ENCODE measurements around the gene TLR4. TPM values are rescaled to one million over a fixed set of nuclear protein-coding genes. Genes with fewer than 3 reads are reported as not detected.

The TLR4 gene
- total RNA-seq = 10 to 100 TPM; 16.3 to 20.5 (median 18.2) TPM
- polyA plus RNA-seq = 3.8 TPM
- long read RNA-seq, donor 1, full-length matches to known transcripts = 5 of 12 reads
- long read RNA-seq, donor 1, partial matches to known transcripts = 0 of 12 reads
- long read RNA-seq, donor 1, other reads (novel, unspliced or antisense) = 7 of 12 reads
- long read RNA-seq, donor 2, full-length matches to known transcripts = 1 of 3 reads
- long read RNA-seq, donor 2, partial matches to known transcripts = 2 of 3 reads
- long read RNA-seq, donor 2, other reads (novel, unspliced or antisense) = 0 of 3 reads
- long read RNA-seq, donor 3, full-length matches to known transcripts = 7 of 33 reads
- long read RNA-seq, donor 3, partial matches to known transcripts = 7 of 33 reads
- long read RNA-seq, donor 3, other reads (novel, unspliced or antisense) = 19 of 33 reads
- long read RNA-seq, donor 4, full-length matches to known transcripts = 5 of 8 reads
- long read RNA-seq, donor 4, partial matches to known transcripts = 0 of 8 reads
- long read RNA-seq, donor 4, other reads (novel, unspliced or antisense) = 3 of 8 reads

DNA sequence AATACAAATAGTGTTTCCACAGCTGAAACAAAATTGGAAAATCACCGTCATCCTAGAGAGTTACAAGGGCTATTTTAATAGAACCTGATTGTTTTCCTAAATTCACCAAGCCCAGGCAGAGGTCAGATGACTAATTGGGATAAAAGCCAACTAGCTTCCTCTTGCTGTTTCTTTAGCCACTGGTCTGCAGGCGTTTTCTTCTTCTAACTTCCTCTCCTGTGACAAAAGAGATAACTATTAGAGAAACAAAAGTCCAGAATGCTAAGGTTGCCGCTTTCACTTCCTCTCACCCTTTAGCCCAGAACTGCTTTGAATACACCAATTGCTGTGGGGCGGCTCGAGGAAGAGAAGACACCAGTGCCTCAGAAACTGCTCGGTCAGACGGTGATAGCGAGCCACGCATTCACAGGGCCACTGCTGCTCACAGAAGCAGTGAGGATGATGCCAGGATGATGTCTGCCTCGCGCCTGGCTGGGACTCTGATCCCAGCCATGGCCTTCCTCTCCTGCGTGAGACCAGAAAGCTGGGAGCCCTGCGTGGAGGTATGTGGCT is at the start of gene TLR4:
TSS of gene TLR4 (plus strand) at position 380 of the 552 bp plus-strand sequence. CDS start at position 450, 70 bp downstream.
- Histone ChIP-seq H3K4me1 (ENCODE audit: control insufficient read depth, insufficient read depth, low read length) (no peaks in the 10 kb centered on the region), H3K27ac (ENCODE audit: low read length) (peak within 1 kb of the TSS; percentile 96), H3K9me3 (ENCODE audit: control insufficient read depth, low read length) (no peaks in the 10 kb centered on the region), H3K4me3 (ENCODE audit: low read length) (peak within 1 kb of the TSS; percentile 68), H3K27me3 (ENCODE audit: control insufficient read depth, insufficient read depth) (no peaks in the 10 kb centered on the region)
- WGBS = 17% methylated on average over 13 of the region's 13 CpGs
- ATAC-seq (peak; percentile 89 to 94), DNase-seq (peak; percentile 74 to 84 (median 80))
- intact Hi-C loops (cut with DNase I) = no loop called here

DNA sequence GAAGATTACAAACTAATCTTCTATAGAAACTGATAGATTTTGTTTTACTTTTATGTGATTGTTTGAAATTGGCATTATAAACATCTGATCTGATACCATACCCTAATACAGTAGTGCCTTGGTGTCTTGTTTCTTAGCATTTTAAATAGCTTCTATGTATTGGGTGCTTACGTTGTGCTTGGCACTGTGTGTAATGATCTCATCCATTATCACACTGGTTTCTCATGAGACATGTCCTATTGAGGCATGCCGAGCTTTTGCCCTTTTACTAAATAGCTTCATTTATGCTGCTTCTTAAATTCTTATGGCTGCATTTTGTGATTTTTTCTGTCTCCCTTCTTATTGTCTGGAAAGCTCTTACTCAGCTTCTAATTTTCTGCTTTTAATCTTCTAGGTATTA is 48.2 kb upstream of the TLR4 start:
- peak in 1 of 2 donors; percentile 71 for ATAC-seq
- intact Hi-C loops (cut with DNase I) = no loop called here
- no peak overlapping the region for H3K27ac ChIP-seq (ENCODE audit: low read length)
- no peaks in the 10 kb centered on the region for H3K4me1 ChIP-seq (ENCODE audit: control insufficient read depth, insufficient read depth, low read length)
- DNase-seq = no peak
- 46% methylated on average over 2 of the region's 2 CpGs for WGBS
- H3K27me3 ChIP-seq (ENCODE audit: control insufficient read depth, insufficient read depth) = no peaks in the 10 kb centered on the region
- H3K9me3 ChIP-seq (ENCODE audit: control insufficient read depth, low read length) = no peaks in the 10 kb centered on the region
- no peak overlapping the region for H3K4me3 ChIP-seq (ENCODE audit: low read length)

DNA sequence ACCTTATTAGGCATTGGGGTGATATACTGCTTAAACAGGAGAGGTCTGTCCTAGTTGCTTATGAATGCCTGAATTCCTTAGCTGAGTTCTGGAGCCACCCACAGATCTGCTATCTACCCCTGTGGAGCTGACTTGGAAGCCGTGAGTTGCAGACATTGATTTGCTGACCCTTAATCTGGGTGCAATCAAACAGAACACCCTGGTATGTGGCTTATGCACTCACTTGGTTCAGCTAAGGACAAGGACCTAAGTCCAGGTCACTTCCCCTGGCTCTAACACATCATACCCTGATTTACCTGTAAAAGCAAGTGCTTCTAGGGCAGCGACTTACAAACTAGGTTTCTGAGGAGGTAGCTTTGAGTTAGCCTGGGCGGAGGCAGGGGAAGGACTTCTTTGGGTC is 41.6 kb upstream of the TLR4 start:
- Histone ChIP-seq H3K9me3 (ENCODE audit: control insufficient read depth, low read length) (no peaks in the 10 kb centered on the region), H3K27ac (ENCODE audit: low read length) (no peak overlapping the region), H3K27me3 (ENCODE audit: control insufficient read depth, insufficient read depth) (no peaks in the 10 kb centered on the region), H3K4me3 (ENCODE audit: low read length) (no peak overlapping the region), H3K4me1 (ENCODE audit: control insufficient read depth, insufficient read depth, low read length) (no peaks in the 10 kb centered on the region)
- no peak for DNase-seq
- intact Hi-C loops (cut with DNase I) = no loop called here
- 74% methylated on average over 3 of the region's 3 CpGs for WGBS
- ATAC-seq = no peak

DNA sequence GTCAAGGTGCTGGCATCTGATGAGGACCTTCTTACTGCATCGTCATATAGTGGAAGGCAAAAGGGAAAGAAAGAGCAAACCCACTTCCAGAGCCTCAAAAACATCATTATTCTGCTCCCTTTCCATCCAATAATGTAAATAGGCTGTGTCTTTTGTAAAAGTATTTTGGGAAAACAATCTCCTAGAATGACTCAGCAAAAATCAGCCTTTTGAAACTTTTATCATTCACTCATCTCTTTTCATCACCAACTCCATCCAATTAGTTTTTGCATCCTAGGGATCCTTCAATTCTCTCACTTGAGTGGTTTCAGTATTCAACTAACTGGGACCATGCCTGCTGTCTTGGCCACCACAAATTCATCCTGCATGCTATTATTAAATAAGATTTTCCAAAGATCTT is 39.8 kb upstream of the TLR4 start:
- Histone ChIP-seq H3K4me3 (ENCODE audit: low read length) (no peak overlapping the region), H3K4me1 (ENCODE audit: control insufficient read depth, insufficient read depth, low read length) (no peaks in the 10 kb centered on the region), H3K9me3 (ENCODE audit: control insufficient read depth, low read length) (no peaks in the 10 kb centered on the region), H3K27ac (ENCODE audit: low read length) (no peak overlapping the region), H3K27me3 (ENCODE audit: control insufficient read depth, insufficient read depth) (no peaks in the 10 kb centered on the region)
- DNase-seq (no peak), ATAC-seq (no peak)
- WGBS = 83% methylated on average over 1 of the region's 1 CpG
- intact Hi-C loops (cut with DNase I) = no loop called here

DNA sequence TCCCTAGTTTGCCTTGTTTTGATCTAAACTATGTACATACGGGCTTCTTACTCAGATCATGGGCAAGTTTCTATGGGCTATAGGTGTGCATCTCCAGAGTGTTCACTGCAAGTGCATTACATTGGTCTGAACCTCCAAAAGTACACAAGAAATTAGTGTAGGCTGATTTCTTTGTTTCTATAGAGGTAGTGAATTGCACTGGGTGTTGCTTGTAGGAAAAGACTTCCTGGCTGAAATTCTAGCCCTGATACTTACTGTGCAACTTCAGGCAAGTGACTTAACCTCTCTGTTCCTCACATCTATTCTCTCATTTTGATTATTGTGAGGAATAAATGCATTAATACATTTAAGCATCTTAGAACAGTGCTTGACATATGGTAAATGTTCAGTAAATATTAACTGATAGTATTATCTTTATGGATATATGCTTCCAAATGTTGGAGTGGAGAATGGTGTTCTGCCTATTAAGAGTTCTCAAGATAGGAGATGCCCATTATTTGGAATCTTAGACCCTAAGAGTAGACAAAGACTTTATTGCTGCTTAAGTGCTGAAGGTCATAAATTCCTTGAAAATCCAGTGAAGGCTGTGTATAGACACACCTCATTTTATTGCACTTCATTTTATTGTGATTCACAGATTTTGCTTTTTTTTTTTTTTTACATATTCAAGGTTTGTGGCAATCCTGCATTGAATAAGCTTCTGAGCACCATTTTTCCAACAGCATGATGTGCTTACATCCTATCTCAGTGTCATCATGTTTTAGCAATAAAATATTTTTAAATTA is 38.4 kb upstream of the TLR4 start:
- no peak overlapping the region for H3K27ac ChIP-seq (ENCODE audit: low read length)
- H3K4me1 ChIP-seq (ENCODE audit: control insufficient read depth, insufficient read depth, low read length) = no peaks in the 10 kb centered on the region
- no peaks in the 10 kb centered on the region for H3K27me3 ChIP-seq (ENCODE audit: control insufficient read depth, insufficient read depth)
- 89% methylated on average over 1 of the region's 1 CpG for WGBS
- DNase-seq = no peak
- H3K9me3 ChIP-seq (ENCODE audit: control insufficient read depth, low read length) = no peaks in the 10 kb centered on the region
- no peak overlapping the region for H3K4me3 ChIP-seq (ENCODE audit: low read length)
- intact Hi-C loops (cut with DNase I) = no loop called here
- no peak for ATAC-seq

DNA sequence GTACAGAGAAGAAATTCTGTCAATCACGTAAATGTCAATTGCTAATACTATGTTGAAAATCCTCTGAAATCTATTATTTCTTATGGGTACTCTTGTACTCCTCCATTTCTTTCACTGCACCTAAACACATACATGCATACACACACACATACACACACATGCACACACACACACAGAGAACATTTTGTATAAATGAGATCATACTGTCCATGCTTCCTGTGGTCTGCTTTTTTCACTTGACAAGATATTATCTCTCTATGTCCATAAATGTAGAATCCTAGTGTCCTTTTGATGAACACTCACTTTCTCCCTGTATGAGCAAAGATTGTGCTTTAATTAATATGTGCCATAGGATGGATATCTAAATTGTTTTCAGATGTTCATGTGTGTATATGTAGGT is 32.7 kb upstream of the TLR4 start:
- intact Hi-C loops (cut with DNase I) = no loop called here
- DNase-seq (no peak), ATAC-seq (no peak)
- Histone ChIP-seq H3K9me3 (ENCODE audit: control insufficient read depth, low read length) (no peaks in the 10 kb centered on the region), H3K4me1 (ENCODE audit: control insufficient read depth, insufficient read depth, low read length) (no peaks in the 10 kb centered on the region), H3K4me3 (ENCODE audit: low read length) (no peak overlapping the region), H3K27me3 (ENCODE audit: control insufficient read depth, insufficient read depth) (no peaks in the 10 kb centered on the region), H3K27ac (ENCODE audit: low read length) (no peak overlapping the region)
- 92% methylated on average over 1 of the region's 1 CpG for whole genome bisulfite sequencing

- H3K27me3 ChIP-seq (ENCODE audit: control insufficient read depth, insufficient read depth) = no peaks in the 10 kb centered on the region
- H3K4me3 ChIP-seq (ENCODE audit: low read length) = no peak overlapping the region
- H3K9me3 ChIP-seq (ENCODE audit: control insufficient read depth, low read length) = no peaks in the 10 kb centered on the region
- no peak overlapping the region for H3K27ac ChIP-seq (ENCODE audit: low read length)
- no peak for ATAC-seq
- H3K4me1 ChIP-seq (ENCODE audit: control insufficient read depth, insufficient read depth, low read length) = no peaks in the 10 kb centered on the region
- DNase-seq = no peak
- WGBS = 95% methylated on average over 1 of the region's 1 CpG
- intact Hi-C loops (cut with DNase I) = no loop called here
These were observed 31.8 kb upstream of the TLR4 start for GRCh38 chr9:117672369-117672768.

DNA sequence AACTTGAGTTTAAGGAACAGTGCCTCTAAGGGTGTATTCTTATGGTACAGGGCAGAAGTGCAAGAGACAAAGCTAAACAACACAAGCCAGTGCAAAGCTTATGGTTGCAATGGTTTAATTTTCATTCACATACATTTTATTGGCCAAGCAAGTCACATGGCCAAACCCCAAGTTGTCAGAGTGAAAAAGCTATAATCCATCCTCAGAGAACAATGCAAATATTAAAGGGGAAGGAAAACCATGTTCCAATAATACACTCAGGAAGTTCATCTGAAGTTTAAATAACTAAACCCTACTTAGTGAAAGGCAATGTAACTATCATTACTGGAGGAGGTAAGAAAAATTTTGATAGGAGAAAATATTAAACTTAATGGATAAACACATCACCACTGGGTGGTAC is 26.6 kb upstream of the TLR4 start:
- Histone ChIP-seq H3K27me3 (ENCODE audit: control insufficient read depth, insufficient read depth) (no peaks in the 10 kb centered on the region), H3K4me1 (ENCODE audit: control insufficient read depth, insufficient read depth, low read length) (no peaks in the 10 kb centered on the region), H3K9me3 (ENCODE audit: control insufficient read depth, low read length) (no peaks in the 10 kb centered on the region), H3K27ac (ENCODE audit: low read length) (no peak overlapping the region), H3K4me3 (ENCODE audit: low read length) (no peak overlapping the region)
- no peak for ATAC-seq
- DNase-seq = no peak
- intact Hi-C loops (cut with DNase I) = no loop called here

DNA sequence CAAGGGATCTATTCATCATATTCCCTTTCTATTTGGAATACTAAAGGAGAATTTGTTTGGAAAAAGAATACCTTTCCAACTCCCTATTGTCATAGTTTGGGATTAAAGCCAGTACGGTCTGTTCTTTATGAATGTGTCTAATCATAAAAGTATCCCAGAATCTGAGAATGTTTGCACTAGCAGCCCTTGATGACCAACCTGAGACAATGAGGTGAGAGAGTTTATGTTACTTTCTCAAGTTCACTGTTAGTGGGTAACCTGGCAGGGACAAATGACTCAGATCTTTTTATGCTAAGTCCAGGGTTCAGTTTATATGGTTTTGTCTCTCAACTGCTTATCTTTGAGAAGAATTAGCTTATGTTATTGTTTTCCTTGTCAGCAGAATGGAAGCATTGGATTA is 25.3 kb upstream of the TLR4 start:
- H3K4me3 ChIP-seq (ENCODE audit: low read length) = no peak overlapping the region
- peak; percentile 48 to 76 for ATAC-seq
- 0% methylated on average over 1 of the region's 1 CpG for WGBS
- intact Hi-C loops (cut with DNase I) = no loop called here
- H3K27ac ChIP-seq (ENCODE audit: low read length) = no peak overlapping the region
- no peaks in the 10 kb centered on the region for H3K4me1 ChIP-seq (ENCODE audit: control insufficient read depth, insufficient read depth, low read length)
- H3K9me3 ChIP-seq (ENCODE audit: control insufficient read depth, low read length) = no peaks in the 10 kb centered on the region
- no peak for DNase-seq
- H3K27me3 ChIP-seq (ENCODE audit: control insufficient read depth, insufficient read depth) = no peaks in the 10 kb centered on the region

DNA sequence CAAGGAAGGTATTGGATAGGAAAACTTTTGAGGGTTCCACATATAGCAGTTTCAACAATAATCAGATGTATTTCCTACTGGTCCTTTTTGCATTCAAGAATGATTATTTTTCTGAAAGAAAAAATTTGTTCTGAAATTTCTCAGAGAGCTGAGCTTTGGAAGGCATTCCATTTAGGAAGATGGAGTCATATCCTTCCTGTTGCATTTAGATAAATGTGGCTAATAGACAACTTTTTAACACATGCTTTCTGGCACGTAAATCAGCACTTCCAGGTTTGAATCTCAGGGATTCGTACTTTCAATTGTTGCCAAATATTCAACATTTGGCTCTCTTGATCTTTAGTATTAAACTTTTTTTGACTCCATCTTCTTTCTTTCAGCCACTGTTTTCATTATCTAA is 24.8 kb upstream of the TLR4 start:
- ATAC-seq = no peak
- 35% methylated on average over 2 of the region's 2 CpGs for WGBS
- H3K27me3 ChIP-seq (ENCODE audit: control insufficient read depth, insufficient read depth) = no peaks in the 10 kb centered on the region
- H3K4me3 ChIP-seq (ENCODE audit: low read length) = peak overlapping the region; percentile 10
- H3K4me1 ChIP-seq (ENCODE audit: control insufficient read depth, insufficient read depth, low read length) = no peaks in the 10 kb centered on the region
- H3K27ac ChIP-seq (ENCODE audit: low read length) = no peak overlapping the region
- intact Hi-C loops (cut with DNase I) = no loop called here
- no peak for DNase-seq
- H3K9me3 ChIP-seq (ENCODE audit: control insufficient read depth, low read length) = no peaks in the 10 kb centered on the region

DNA sequence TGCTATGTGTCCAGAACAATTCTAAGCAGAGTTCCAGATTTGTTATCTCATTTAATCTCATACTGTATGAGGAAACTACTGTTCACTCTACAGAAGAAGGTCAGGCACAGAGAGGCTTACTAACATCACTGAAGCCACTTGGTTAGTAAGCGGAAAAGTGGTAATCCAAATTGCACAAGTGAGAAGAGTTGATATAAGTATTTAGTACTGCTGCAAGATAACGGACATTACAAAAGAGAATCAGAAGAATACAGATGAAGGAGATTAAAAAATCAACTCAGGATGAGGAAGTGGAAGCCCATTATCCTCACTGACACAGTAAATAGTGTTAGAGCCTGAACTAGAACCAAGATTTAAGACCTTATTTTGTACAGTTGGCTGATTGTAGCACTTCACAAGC is 22.3 kb upstream of the TLR4 start:
- intact Hi-C loops (cut with DNase I) = no loop called here

More for the DNA sequence above, 22.3 kb upstream of the TLR4 start:
- Histone ChIP-seq H3K9me3 (ENCODE audit: control insufficient read depth, low read length) (no peaks in the 10 kb centered on the region), H3K27ac (ENCODE audit: low read length) (no peak overlapping the region), H3K4me1 (ENCODE audit: control insufficient read depth, insufficient read depth, low read length) (no peaks in the 10 kb centered on the region), H3K27me3 (ENCODE audit: control insufficient read depth, insufficient read depth) (no peaks in the 10 kb centered on the region), H3K4me3 (ENCODE audit: low read length) (no peak overlapping the region)
- ATAC-seq = no peak
- no peak for DNase-seq
- WGBS = 73% methylated on average over 2 of the region's 2 CpGs

Measured in right cardiac atrium (tissue), 5 donors.